Measurements from ENCODE around the gene GRIP1.
"Not testable (repeated sequence)": the region's sequence is repeated elsewhere in the genome, so short reads cannot be mapped to it uniquely, and the experiment has no call there.

The GRIP1 gene

DNA sequence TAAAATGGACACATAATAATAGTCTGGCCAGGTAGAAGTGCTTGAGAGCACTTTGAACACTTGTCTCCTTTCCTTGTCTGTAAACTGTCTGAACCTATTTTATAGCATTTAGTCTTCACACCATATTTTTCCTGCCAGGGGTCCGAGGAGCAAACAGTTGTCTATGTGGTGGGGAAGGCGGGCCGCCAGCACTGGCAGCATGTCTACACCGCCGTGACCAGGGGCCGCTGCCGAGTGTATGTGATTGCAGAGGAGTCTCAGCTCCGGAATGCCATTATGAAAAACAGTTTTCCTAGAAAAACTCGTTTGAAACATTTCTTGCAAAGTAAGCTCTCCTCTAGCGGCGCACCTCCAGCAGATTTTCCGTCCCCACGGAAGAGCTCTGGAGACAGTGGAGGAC is 347.9 kb downstream of the GRIP1 start:
- in situ Hi-C loops (cut with MboI; ENCODE audit: low sequenced_read_pairs) = no loop called here
- H3K9me3 ChIP-seq = no peaks in the 10 kb centered on the region
- no peaks in the 10 kb centered on the region for H3K27me3 ChIP-seq (ENCODE audit: low read depth)
- no peak for DNase-seq (ENCODE audit: low spot score in 2 of 2)
- H3K4me1 ChIP-seq = no peaks in the 10 kb centered on the region
- no peaks in the 10 kb centered on the region for H3K36me3 ChIP-seq (replicated peaks)
- no peak overlapping the region for H3K4me3 ChIP-seq

DNA sequence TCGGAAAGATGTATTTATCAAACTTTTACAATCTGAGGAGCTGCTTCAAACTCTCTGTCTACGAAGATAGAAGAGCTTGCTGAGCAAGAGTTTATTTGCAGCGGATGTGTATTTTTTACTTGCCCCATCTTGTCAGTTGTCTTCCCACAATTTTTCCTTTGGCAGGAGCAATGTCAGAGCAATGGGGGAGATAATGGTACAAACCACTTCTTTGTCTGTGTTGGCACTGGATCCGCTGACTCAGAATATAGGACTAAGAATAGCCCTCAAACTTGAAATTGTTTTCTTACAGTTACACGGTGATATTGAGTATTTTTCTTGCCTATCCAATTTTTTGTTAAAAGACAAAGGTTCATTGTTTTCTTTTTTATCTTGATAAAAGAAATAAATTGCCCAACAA is 348.9 kb downstream of the GRIP1 start:
- H3K4me3 ChIP-seq = no peak overlapping the region
- no peaks in the 10 kb centered on the region for H3K4me1 ChIP-seq
- no peak for DNase-seq (ENCODE audit: low spot score in 2 of 2)
- no peaks in the 10 kb centered on the region for H3K9me3 ChIP-seq
- H3K36me3 ChIP-seq (replicated peaks) = no peaks in the 10 kb centered on the region
- in situ Hi-C loops (cut with MboI; ENCODE audit: low sequenced_read_pairs) = no loop called here
- no peaks in the 10 kb centered on the region for H3K27me3 ChIP-seq (ENCODE audit: low read depth)

DNA sequence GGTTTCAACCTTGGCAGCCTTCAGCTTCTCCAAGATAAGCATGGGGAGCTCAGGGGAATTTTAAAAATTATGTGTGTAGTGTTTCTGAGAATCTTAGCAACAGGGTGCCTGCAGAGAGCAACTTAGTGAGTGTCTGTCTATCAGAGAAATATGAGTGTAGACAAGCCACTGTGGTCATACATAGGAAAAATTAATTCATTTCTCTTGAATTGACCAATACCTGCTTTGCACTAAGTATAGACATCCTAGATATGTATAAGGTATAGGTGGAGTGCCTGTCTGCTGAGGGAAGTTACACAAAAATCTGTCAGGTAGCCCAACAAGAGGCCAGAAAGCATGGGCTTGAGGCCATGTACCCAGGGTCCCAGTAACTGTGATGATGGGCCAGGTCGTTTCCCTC is 355.9 kb downstream of the GRIP1 start:
- Histone ChIP-seq H3K27me3 (ENCODE audit: low read depth) (no peaks in the 10 kb centered on the region), H3K36me3 (replicated peaks) (no peaks in the 10 kb centered on the region), H3K9me3 (no peaks in the 10 kb centered on the region), H3K4me3 (no peak overlapping the region), H3K4me1 (no peaks in the 10 kb centered on the region)
- in situ Hi-C loops (cut with MboI; ENCODE audit: low sequenced_read_pairs) = no loop called here
- no peak for DNase-seq (ENCODE audit: low spot score in 2 of 2)

DNA sequence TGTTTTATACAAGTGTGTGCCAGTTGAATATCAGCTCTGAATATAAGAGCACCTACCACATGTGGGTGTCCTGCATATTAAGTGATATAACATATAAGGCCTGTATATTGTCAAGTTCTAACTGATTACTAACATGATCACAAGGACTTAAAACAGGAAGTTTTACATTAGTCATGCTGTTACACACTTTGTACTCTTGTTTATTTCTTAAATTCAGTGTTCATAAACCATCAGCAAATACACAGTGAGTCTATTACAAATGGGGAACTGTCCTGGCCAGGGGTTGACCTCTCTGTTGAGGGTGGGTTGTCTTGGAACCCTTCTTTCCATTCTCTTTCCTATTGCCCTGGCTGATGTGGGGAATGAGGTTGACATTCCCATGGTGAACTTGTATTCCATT is 357.4 kb downstream of the GRIP1 start:
- H3K9me3 ChIP-seq = no peaks in the 10 kb centered on the region
- no peaks in the 10 kb centered on the region for H3K36me3 ChIP-seq (replicated peaks)
- no peaks in the 10 kb centered on the region for H3K27me3 ChIP-seq (ENCODE audit: low read depth)
- in situ Hi-C loops (cut with MboI; ENCODE audit: low sequenced_read_pairs) = no loop called here
- H3K4me3 ChIP-seq = no peak overlapping the region
- no peak for DNase-seq (ENCODE audit: low spot score in 2 of 2)
- no peaks in the 10 kb centered on the region for H3K4me1 ChIP-seq

DNA sequence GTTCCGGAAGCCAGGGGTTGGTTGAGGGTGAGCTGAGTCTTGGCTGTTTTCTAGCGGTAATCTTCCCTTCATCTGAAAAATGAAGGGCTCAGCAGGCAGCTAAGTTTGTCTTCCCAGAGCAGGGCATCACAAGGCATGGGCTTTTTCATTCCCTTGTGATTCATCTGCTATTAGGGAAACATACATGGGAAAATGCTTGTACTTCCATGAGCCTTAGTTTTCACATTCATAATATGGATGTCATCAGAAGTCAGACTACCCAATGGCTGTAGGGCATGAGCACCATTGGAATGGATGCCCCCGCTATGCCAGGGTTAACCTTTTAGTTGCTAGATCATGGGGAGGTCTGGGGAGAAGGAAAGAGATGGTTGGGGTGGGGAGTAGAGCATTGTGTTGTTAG is 357.9 kb downstream of the GRIP1 start:
- no peaks in the 10 kb centered on the region for H3K4me1 ChIP-seq
- H3K4me3 ChIP-seq = no peak overlapping the region
- H3K27me3 ChIP-seq (ENCODE audit: low read depth) = no peaks in the 10 kb centered on the region
- in situ Hi-C loops (cut with MboI; ENCODE audit: low sequenced_read_pairs) = no loop called here
- DNase-seq (ENCODE audit: low spot score in 2 of 2) = no peak
- H3K36me3 ChIP-seq (replicated peaks) = no peaks in the 10 kb centered on the region
- no peaks in the 10 kb centered on the region for H3K9me3 ChIP-seq

DNA sequence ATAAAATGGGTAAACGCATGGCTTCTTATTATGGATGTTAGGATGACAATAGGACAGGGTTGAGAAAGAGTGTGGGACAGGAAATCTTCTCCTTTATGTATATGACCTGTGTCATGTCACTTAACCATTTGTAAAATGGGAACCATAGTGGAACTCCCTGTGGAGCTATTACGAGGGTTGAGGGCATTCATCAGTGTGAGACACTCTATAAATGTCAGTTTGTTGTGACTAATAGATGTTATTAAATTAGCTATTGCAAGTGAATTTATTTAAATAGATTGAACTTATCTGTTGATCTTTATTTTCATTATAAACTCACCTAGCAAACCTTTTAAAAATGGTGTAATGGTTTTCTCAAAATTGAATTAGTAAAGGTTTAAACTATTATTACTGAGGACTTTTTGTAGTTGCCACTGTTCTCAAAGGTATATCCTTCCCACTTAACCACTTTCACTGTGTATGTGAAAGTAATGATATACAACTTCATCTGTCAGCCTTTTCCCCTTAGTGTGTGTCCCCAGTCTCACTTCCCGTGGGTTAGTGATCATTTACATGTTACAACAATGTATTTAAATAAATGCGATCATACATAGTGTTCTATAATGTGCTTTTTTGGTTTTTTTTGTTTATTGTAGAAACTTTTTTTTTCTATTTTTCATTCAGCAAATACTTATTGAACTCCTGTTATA is 359.5 kb downstream of the GRIP1 start:
- Histone ChIP-seq H3K9me3 (no peaks in the 10 kb centered on the region), H3K4me3 (no peak overlapping the region), H3K36me3 (replicated peaks) (no peaks in the 10 kb centered on the region), H3K4me1 (no peaks in the 10 kb centered on the region), H3K27me3 (ENCODE audit: low read depth) (no peaks in the 10 kb centered on the region)
- in situ Hi-C loops (cut with MboI; ENCODE audit: low sequenced_read_pairs) = no loop called here
- DNase-seq (ENCODE audit: low spot score in 2 of 2) = peak in 1 of 2 experiments; percentile 10

- Histone ChIP-seq H3K9me3 (no peaks in the 10 kb centered on the region), H3K36me3 (replicated peaks) (0 out of 2 replicates have a peak, but pooled peaks cover 4% of the 10 kb centered on the region), H3K4me1 (no peaks in the 10 kb centered on the region), H3K27me3 (ENCODE audit: low read depth) (no peaks in the 10 kb centered on the region), H3K4me3 (no peak overlapping the region)
- in situ Hi-C loops (cut with MboI; ENCODE audit: low sequenced_read_pairs) = no loop called here
- no peak for DNase-seq (ENCODE audit: low spot score in 2 of 2)
These were observed 364.6 kb downstream of the GRIP1 start for GRCh38 chr12:66314278-66314677.

DNA sequence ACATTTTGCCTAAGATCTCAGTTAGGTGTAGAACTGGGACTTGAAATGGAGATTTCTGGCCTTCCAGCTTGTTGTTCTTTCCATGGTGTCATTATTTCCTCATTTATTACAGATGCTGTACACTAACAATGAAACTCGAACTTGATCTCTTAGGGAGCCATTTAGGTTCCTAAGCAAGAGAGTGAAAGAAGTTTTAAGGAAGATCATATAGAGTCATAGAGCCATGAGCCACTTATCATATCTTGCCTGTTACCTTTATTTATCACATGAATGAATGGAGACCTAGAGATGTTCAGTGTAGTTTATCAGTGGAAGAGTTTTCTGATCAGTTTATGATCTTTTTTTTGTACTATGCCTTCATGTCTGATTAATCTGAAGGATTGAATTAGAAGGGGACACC is 366.7 kb downstream of the GRIP1 start:
- H3K9me3 ChIP-seq = no peaks in the 10 kb centered on the region
- no peaks in the 10 kb centered on the region for H3K4me1 ChIP-seq
- 0 out of 2 replicates have a peak, but pooled peaks cover 4% of the 10 kb centered on the region for H3K36me3 ChIP-seq (replicated peaks)
- no peaks in the 10 kb centered on the region for H3K27me3 ChIP-seq (ENCODE audit: low read depth)
- no peak for DNase-seq (ENCODE audit: low spot score in 2 of 2)
- H3K4me3 ChIP-seq = no peak overlapping the region
- in situ Hi-C loops (cut with MboI; ENCODE audit: low sequenced_read_pairs) = no loop called here

GRCh38 chr12:66309606-66310005 is 369.3 kb downstream of the GRIP1 start:
- peaks cover 2% of the 10 kb centered on the region; the same call in 1 of the 2 replicates for H3K4me1 ChIP-seq
- DNase-seq (ENCODE audit: low spot score in 2 of 2) = no peak

GRCh38 chr12:66304296-66304900 is 374.5 kb downstream of the GRIP1 start:
- peaks cover 2% of the 10 kb centered on the region; the same call in 1 of the 2 replicates for H3K4me1 ChIP-seq
- H3K36me3 ChIP-seq (replicated peaks) = no peaks in the 10 kb centered on the region; the same call in 1 of the 2 replicates
- DNase-seq (ENCODE audit: low spot score in 2 of 2) = no peak
- H3K27me3 ChIP-seq (ENCODE audit: low read depth) = no peaks in the 10 kb centered on the region; the same call in 1 of the 2 replicates
- in situ Hi-C loops (cut with MboI; ENCODE audit: low sequenced_read_pairs) = no loop called here
- H3K9me3 ChIP-seq = no peaks in the 10 kb centered on the region
- no peak overlapping the region for H3K4me3 ChIP-seq

More at GRCh38 chr12:66309606-66310005, 369.3 kb downstream of the GRIP1 start:
- Histone ChIP-seq H3K36me3 (replicated peaks) (peaks cover 4% of the 10 kb centered on the region; the same call in 1 of the 2 replicates), H3K4me3 (no peak overlapping the region), H3K9me3 (no peaks in the 10 kb centered on the region), H3K27me3 (ENCODE audit: low read depth) (no peaks in the 10 kb centered on the region)
- in situ Hi-C loops (cut with MboI; ENCODE audit: low sequenced_read_pairs) = no loop called here

GRCh38 chr12:66303316-66303804 is 375.5 kb downstream of the GRIP1 start:
- H3K36me3 ChIP-seq (replicated peaks); H3K27me3 ChIP-seq (ENCODE audit: low read depth); H3K9me3 ChIP-seq; in situ Hi-C loops (cut with MboI; ENCODE audit: low sequenced_read_pairs); H3K4me1 ChIP-seq: not testable (repeated sequence)
- peak overlapping the region; percentile 66 for H3K4me3 ChIP-seq
- peak in 1 of 2 experiments; percentile 11 for DNase-seq (ENCODE audit: low spot score in 2 of 2)

GRCh38 chr12:66302827-66303169 is 376.1 kb downstream of the GRIP1 start:
- Histone ChIP-seq H3K36me3 (replicated peaks) (no peaks in the 10 kb centered on the region; the same call in 1 of the 2 replicates), H3K4me3 (peak overlapping the region; percentile 66), H3K4me1 (peaks cover 2% of the 10 kb centered on the region; the same call in 1 of the 2 replicates), H3K27me3 (ENCODE audit: low read depth) (peaks cover 3% of the 10 kb centered on the region), H3K9me3 (no peaks in the 10 kb centered on the region)
- DNase-seq (ENCODE audit: low spot score in 2 of 2) = no peak
- in situ Hi-C loops (cut with MboI; ENCODE audit: low sequenced_read_pairs) = no loop called here

DNA sequence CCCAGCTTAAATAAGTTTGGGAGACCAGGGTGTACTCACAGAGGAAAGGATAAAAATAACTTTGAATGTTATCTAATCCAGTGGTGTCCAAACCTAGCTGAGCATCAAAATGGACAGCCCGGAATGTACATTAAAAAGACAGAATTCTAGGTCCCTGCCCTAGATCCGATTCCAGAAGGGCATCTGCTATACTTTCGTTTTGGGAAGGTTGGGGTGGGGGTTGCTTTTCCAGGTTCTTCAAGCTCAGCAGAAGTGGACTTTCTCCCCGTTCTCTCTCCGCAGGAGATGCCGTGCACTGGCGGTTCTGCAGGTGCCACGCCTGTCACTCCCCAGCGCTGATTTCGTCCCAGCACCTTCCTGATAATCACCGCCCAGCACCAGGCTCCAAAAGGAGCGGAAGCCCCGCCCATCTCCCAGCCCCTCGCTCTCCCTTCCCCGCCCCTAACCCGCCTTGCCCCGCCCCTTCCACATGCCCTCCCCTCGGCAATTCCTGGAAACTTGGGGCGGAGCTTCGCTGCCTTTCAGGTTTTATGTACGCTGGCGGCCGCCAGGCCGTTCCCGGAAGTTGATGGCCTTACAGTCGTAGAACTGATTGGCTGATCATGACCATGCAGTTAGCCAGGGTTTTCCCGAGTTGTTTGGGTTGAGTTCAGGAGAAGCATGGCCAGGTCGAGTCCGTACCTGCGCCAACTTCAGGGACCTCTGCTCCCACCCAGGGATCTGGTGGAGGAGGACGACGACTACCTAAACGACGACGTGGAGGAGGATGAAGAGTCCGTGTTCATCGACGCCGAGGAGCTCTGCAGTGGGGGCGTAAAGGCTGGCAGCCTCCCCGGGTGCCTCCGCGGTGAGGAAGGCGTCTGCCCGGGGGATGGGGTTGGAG is 376.7 kb downstream of the GRIP1 start, which contains the start of gene HELB:
HELB (plus strand) TSS at position 550 of the 883 bp plus-strand sequence; CDS start at position 661, 111 bp downstream.
- in situ Hi-C loops (cut with MboI; ENCODE audit: low sequenced_read_pairs) = no loop called here
- H3K9me3 ChIP-seq = no peaks in the 10 kb centered on the region
- peaks cover 2% of the 10 kb centered on the region; the same call in 1 of the 2 replicates for H3K4me1 ChIP-seq
- H3K36me3 ChIP-seq (replicated peaks) = no peaks in the 10 kb centered on the region; the same call in 1 of the 2 replicates
- peak within 1 kb of the TSS; percentile 66 for H3K4me3 ChIP-seq
- H3K27me3 ChIP-seq (ENCODE audit: low read depth) = peaks cover 6% of the 10 kb centered on the region
- peak; percentile 94 to 99 for DNase-seq (ENCODE audit: low spot score in 2 of 2)
